ENCODE results near the gene SALL4. TPM values are rescaled to one million over a fixed set of nuclear protein-coding genes. Genes with fewer than 3 reads are reported as not detected.
"Not testable (repeated sequence)": the region's sequence is repeated elsewhere in the genome, so short reads cannot be mapped to it uniquely, and the experiment has no call there.

SALL4 gene
- total and polyA plus RNA-seq, 4 donors, result 0.16 to 3.6 (median 1.4) TPM

DNA sequence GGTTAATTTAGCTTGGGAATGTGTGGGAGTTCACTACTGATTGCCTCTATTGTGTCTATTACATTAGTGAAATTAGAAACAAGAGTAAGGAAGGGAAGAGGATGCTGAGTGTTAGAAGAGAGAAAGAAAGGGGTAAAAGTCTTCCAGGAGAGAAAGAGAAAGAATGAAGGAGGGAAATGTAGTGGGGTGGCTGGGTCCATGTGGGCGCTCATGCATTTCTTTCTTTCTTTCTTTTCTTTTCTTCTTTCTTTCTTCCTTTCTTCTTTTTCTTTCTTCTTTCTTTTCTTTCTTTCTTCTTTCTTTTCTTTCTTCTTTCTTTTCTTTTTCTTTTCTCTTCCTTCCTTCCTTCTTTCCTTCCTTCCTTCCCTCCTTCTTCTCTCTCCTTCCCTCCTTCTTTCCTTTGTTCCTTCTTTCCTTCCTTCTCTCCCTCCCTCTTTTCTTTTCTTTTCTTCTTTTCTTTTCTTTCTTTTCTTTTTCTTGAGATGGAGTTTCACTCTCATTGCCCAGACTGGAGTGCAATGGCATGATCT is 16.2 kb upstream of the SALL4 start (continued):
- TF ChIP-seq, protein P1, sequence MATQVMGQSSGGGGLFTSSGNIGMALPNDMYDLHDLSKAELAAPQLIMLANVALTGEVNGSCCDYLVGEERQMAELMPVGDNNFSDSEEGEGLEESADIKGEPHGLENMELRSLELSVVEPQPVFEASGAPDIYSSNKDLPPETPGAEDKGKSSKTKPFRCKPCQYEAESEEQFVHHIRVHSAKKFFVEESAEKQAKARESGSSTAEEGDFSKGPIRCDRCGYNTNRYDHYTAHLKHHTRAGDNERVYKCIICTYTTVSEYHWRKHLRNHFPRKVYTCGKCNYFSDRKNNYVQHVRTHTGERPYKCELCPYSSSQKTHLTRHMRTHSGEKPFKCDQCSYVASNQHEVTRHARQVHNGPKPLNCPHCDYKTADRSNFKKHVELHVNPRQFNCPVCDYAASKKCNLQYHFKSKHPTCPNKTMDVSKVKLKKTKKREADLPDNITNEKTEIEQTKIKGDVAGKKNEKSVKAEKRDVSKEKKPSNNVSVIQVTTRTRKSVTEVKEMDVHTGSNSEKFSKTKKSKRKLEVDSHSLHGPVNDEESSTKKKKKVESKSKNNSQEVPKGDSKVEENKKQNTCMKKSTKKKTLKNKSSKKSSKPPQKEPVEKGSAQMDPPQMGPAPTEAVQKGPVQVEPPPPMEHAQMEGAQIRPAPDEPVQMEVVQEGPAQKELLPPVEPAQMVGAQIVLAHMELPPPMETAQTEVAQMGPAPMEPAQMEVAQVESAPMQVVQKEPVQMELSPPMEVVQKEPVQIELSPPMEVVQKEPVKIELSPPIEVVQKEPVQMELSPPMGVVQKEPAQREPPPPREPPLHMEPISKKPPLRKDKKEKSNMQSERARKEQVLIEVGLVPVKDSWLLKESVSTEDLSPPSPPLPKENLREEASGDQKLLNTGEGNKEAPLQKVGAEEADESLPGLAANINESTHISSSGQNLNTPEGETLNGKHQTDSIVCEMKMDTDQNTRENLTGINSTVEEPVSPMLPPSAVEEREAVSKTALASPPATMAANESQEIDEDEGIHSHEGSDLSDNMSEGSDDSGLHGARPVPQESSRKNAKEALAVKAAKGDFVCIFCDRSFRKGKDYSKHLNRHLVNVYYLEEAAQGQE (IDR thresholded peaks at IDR 0.05), result no peak
- TF ChIP-seq GABPA (IDR thresholded peaks at IDR 0.05 in 1 of 2, conservative IDR thresholded peaks at IDR 0.05 in 1 of 2) (no peak), TAF1 (conservative IDR thresholded peaks at IDR 0.05) (no peak)

DNA sequence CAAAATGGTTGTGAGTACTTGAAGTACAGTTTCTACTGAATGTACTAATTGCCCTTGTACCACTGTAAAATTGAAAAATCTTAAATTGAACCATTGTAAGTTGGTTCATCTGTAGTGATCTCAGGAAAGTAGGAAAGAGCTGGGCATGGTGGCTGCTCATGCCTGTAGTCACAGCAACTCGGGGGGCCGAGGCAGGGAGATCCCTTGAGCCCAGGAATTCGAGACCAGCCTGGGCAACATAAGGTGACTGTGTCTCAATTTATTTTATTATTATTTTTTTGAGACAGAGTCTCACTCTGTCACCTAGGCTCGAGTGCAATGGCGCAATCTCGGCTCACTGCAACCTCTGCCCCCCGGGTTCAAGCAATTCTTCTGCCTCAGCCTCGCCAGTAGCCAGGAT is 14.5 kb upstream of the SALL4 start:
- H3K4me3 ChIP-seq (ENCODE audit: low read depth in 1 of 3, low read length in 3 of 3); H3K27ac ChIP-seq (ENCODE audit: low read depth in 1 of 2, low read length in 2 of 2); H3K9ac ChIP-seq (ENCODE audit: low read depth in 1 of 2, low read length in 2 of 2); H3K4me1 ChIP-seq (ENCODE audit: control insufficient read depth in 4 of 4, insufficient read depth in 4 of 4, low read length in 3 of 4); H3K9me3 ChIP-seq (ENCODE audit: control insufficient read depth in 4 of 4, low read length in 3 of 4); H3K27me3 ChIP-seq (ENCODE audit: control insufficient read depth in 4 of 4, insufficient read depth in 4 of 4, low read length in 3 of 4); DNase-seq (ENCODE audit: low spot score); H3K36me3 ChIP-seq (ENCODE audit: control insufficient read depth in 4 of 4, insufficient read depth in 3 of 4, low read depth in 1 of 4, low read length in 3 of 4): not testable (repeated sequence)
- WGBS, result 87% methylated on average over 8 of the region's 8 CpGs

DNA sequence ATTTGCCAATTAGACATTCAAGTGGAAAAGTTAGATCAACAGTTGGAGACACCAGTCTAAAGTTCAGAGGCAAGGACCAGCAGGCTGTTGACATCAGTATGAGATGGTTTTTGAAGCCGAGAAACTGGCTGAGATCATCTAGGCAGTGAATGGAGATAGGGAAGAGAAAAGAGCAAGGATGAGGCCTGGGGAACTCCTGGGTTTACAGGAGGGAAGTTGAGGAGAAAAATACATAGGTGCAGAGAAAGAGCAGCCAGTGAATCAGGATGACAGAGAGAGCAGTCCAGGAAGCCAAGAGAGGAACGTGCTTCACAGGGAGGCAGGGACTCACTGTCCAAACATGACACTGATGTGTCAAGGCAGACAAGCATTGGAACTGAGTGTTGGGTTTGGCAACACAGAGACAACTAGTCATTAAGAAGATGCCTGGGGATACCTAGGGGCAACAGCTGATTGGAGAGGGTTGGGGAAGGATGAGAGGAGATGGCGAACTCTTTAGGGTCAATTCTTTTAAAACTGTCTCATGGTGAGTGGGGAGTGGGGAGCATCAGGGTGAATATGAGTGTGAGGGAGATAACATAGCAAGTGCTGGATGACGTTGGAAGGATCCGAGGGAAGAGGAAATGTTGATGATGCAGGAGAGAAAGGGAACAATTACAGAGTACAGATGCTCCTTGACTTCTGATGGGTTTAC is 13.2 kb upstream of the SALL4 start:
- TF ChIP-seq, protein P2, sequence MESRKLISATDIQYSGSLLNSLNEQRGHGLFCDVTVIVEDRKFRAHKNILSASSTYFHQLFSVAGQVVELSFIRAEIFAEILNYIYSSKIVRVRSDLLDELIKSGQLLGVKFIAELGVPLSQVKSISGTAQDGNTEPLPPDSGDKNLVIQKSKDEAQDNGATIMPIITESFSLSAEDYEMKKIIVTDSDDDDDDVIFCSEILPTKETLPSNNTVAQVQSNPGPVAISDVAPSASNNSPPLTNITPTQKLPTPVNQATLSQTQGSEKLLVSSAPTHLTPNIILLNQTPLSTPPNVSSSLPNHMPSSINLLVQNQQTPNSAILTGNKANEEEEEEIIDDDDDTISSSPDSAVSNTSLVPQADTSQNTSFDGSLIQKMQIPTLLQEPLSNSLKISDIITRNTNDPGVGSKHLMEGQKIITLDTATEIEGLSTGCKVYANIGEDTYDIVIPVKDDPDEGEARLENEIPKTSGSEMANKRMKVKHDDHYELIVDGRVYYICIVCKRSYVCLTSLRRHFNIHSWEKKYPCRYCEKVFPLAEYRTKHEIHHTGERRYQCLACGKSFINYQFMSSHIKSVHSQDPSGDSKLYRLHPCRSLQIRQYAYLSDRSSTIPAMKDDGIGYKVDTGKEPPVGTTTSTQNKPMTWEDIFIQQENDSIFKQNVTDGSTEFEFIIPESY (IDR thresholded peaks at IDR 0.05), result no peak
- TF ChIP-seq FOXA2 (IDR thresholded peaks at IDR 0.05) (no peak), EGR1 (IDR thresholded peaks at IDR 0.05; ENCODE audit: low read depth in 2 of 2) (no peak), HNF4A (conservative IDR thresholded peaks at IDR 0.05) (peak; percentile 78 to 82), SP1 (IDR thresholded peaks at IDR 0.05) (peak; percentile 33), TAF1 (conservative IDR thresholded peaks at IDR 0.05) (no peak), GABPA (IDR thresholded peaks at IDR 0.05 in 1 of 2, conservative IDR thresholded peaks at IDR 0.05 in 1 of 2) (no peak), RXRA (IDR thresholded peaks at IDR 0.05) (peak; percentile 88 to 94), HNF4G (IDR thresholded peaks at IDR 0.05) (no peak), YY1 (IDR thresholded peaks at IDR 0.05) (no peak), FOXA1 (IDR thresholded peaks at IDR 0.05) (no peak), JUND (IDR thresholded peaks at IDR 0.05) (peak in 1 of 2 donors; percentile 38), RAD21 (IDR thresholded peaks at IDR 0.05) (no peak), NR2F2 (IDR thresholded peaks at IDR 0.05) (no peak)
- TF ChIP-seq, protein P3, sequence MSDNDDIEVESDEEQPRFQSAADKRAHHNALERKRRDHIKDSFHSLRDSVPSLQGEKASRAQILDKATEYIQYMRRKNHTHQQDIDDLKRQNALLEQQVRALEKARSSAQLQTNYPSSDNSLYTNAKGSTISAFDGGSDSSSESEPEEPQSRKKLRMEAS (IDR thresholded peaks at IDR 0.05), result no peak
- TF ChIP-seq, protein P4, sequence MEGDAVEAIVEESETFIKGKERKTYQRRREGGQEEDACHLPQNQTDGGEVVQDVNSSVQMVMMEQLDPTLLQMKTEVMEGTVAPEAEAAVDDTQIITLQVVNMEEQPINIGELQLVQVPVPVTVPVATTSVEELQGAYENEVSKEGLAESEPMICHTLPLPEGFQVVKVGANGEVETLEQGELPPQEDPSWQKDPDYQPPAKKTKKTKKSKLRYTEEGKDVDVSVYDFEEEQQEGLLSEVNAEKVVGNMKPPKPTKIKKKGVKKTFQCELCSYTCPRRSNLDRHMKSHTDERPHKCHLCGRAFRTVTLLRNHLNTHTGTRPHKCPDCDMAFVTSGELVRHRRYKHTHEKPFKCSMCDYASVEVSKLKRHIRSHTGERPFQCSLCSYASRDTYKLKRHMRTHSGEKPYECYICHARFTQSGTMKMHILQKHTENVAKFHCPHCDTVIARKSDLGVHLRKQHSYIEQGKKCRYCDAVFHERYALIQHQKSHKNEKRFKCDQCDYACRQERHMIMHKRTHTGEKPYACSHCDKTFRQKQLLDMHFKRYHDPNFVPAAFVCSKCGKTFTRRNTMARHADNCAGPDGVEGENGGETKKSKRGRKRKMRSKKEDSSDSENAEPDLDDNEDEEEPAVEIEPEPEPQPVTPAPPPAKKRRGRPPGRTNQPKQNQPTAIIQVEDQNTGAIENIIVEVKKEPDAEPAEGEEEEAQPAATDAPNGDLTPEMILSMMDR (IDR thresholded peaks at IDR 0.05; ENCODE audit: low read depth, low read length, missing input control), result no peak
- TF ChIP-seq, protein P1 (IDR thresholded peaks at IDR 0.05), result no peak
- TF ChIP-seq, protein P5, sequence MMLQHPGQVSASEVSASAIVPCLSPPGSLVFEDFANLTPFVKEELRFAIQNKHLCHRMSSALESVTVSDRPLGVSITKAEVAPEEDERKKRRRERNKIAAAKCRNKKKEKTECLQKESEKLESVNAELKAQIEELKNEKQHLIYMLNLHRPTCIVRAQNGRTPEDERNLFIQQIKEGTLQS (IDR thresholded peaks at IDR 0.05), result no peak
- no peak overlapping the region for H3K4me3 ChIP-seq (ENCODE audit: low read depth in 1 of 3, low read length in 3 of 3)
- H3K27ac ChIP-seq (ENCODE audit: low read depth in 1 of 2, low read length in 2 of 2), result no peak overlapping the region
- H3K9ac ChIP-seq (ENCODE audit: low read depth in 1 of 2, low read length in 2 of 2), result no peak overlapping the region
- H3K4me1 ChIP-seq (ENCODE audit: control insufficient read depth in 4 of 4, insufficient read depth in 4 of 4, low read length in 3 of 4), result peaks cover 0 to 6% (median 5%) of the 10 kb centered on the region in 4 donors
- no peak for DNase-seq (ENCODE audit: low spot score)
- H3K9me3 ChIP-seq (ENCODE audit: control insufficient read depth in 4 of 4, low read length in 3 of 4), result no peaks in the 10 kb centered on the region
- WGBS, result 58% methylated on average over 5 of the region's 5 CpGs
- H3K36me3 ChIP-seq (ENCODE audit: control insufficient read depth in 4 of 4, insufficient read depth in 3 of 4, low read depth in 1 of 4, low read length in 3 of 4), result no peaks in the 10 kb centered on the region
- H3K27me3 ChIP-seq (ENCODE audit: control insufficient read depth in 4 of 4, insufficient read depth in 4 of 4, low read length in 3 of 4), result no peaks in the 10 kb centered on the region
